HG03442 (cell line): Measurements from ENCODE around the gene DLG1.
"Not testable (repeated sequence)": the region's sequence is repeated elsewhere in the genome, so short reads cannot be mapped to it uniquely, and the experiment has no call there.

Experiments used
- ATAC-seq: cut with Tn5 transposase; IDR thresholded peaks from one replicate; pipeline ENCODE4 v1.9.1; 2021; ENCODE audit warnings: mild to moderate bottlenecking, moderate library complexity; ENCODE audit not compliant: unreplicated experiment

Gene DLG1

GRCh38 chr3:197035577-197035976 lies 262.8 kb downstream of the DLG1 start:
- ATAC-seq: no peak

- not testable (repeated sequence) for ATAC-seq
Observed at GRCh38 chr3:197034778-197035177, 263.6 kb downstream of the DLG1 start.

GRCh38 chr3:197033764-197034163 lies 264.6 kb downstream of the DLG1 start:
- not testable (repeated sequence) for ATAC-seq

GRCh38 chr3:197031315-197032285 lies 266.8 kb downstream of the DLG1 start:
- ATAC-seq: no peak

- ATAC-seq: no peak
Observed at GRCh38 chr3:197030379-197031314, 267.8 kb downstream of the DLG1 start.

- ATAC-seq: peak; percentile 72
Observed at GRCh38 chr3:197029511-197030167, 268.8 kb downstream of the DLG1 start, which contains the start of gene MELTF. MELTF (minus strand) TSS chr3:197029817; CDS start chr3:197029702, 115 bp downstream.

GRCh38 chr3:197028728-197029510 lies 269.5 kb downstream of the DLG1 start:
- ATAC-seq: peak; percentile 7

GRCh38 chr3:197027896-197028727 lies 270.3 kb downstream of the DLG1 start:
- no peak for ATAC-seq

- no peak for ATAC-seq
Observed at GRCh38 chr3:197027151-197027895, 271.1 kb downstream of the DLG1 start.

GRCh38 chr3:197026481-197026866 lies 271.9 kb downstream of the DLG1 start:
- no peak for ATAC-seq

- ATAC-seq: no peak
Observed at GRCh38 chr3:197025736-197026480, 272.5 kb downstream of the DLG1 start.

GRCh38 chr3:197024881-197025735 lies 273.3 kb downstream of the DLG1 start:
- no peak for ATAC-seq

- ATAC-seq: no peak
Observed at GRCh38 chr3:197023998-197024651, 274.3 kb downstream of the DLG1 start.

- ATAC-seq: no peak
Observed at GRCh38 chr3:197023241-197023997, 275.0 kb downstream of the DLG1 start.

- ATAC-seq: no peak
Observed at GRCh38 chr3:197022405-197023231, 275.8 kb downstream of the DLG1 start.
